Measurements from ENCODE around the gene NPAS1.

Gene NPAS1

DNA sequence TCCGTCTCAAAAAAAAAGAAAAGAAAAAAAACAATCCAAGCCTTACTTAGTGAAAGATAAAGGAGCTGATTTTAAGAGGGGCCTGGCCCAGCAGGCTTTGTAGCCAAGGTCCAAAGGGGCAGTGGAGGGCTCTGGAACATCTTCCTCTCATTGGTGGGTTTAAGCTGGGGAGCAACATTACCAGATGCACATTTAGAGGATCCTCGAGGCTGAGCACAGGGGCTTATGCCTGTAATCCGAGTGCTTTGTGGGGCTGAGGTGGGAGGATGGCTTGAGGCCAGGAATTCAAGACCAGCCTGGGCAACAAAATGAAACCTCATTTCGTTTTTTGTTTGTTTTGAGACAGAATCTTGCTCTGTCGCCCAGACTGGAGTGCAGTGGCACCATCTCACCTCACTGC is 36.8 kb downstream of the NPAS1 start:
- in situ Hi-C loops (cut with HindIII; ENCODE audit: low pct_ligation_motif_present, low sequenced_read_pairs), result no loop called here
- no peak for DNase-seq
- no peaks in the 10 kb centered on the region for H3K27me3 ChIP-seq (replicated peaks)
- no peak overlapping the region for H3K4me3 ChIP-seq (ENCODE audit: low read depth, low read length)
- H3K36me3 ChIP-seq (replicated peaks), result no peaks in the 10 kb centered on the region
- H3K27ac ChIP-seq, result no peak overlapping the region
- TF ChIP-seq, protein P1, sequence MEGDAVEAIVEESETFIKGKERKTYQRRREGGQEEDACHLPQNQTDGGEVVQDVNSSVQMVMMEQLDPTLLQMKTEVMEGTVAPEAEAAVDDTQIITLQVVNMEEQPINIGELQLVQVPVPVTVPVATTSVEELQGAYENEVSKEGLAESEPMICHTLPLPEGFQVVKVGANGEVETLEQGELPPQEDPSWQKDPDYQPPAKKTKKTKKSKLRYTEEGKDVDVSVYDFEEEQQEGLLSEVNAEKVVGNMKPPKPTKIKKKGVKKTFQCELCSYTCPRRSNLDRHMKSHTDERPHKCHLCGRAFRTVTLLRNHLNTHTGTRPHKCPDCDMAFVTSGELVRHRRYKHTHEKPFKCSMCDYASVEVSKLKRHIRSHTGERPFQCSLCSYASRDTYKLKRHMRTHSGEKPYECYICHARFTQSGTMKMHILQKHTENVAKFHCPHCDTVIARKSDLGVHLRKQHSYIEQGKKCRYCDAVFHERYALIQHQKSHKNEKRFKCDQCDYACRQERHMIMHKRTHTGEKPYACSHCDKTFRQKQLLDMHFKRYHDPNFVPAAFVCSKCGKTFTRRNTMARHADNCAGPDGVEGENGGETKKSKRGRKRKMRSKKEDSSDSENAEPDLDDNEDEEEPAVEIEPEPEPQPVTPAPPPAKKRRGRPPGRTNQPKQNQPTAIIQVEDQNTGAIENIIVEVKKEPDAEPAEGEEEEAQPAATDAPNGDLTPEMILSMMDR (IDR thresholded peaks at IDR 0.05; ENCODE audit: low read depth, low read length, missing control alignments), result no peak

- DNase-seq, result peak; percentile 56
- H3K36me3 ChIP-seq (replicated peaks), result no peaks in the 10 kb centered on the region
- TF ChIP-seq, protein P1 (IDR thresholded peaks at IDR 0.05; ENCODE audit: low read depth, low read length, missing control alignments), result no peak
- no peak overlapping the region for H3K4me3 ChIP-seq (ENCODE audit: low read depth, low read length)
- peak overlapping the region; percentile 30 for H3K27ac ChIP-seq
- in situ Hi-C loops (cut with HindIII; ENCODE audit: low pct_ligation_motif_present, low sequenced_read_pairs), result no loop called here
- H3K27me3 ChIP-seq (replicated peaks), result no peaks in the 10 kb centered on the region
Observed at GRCh38 chr19:47057328-47057727, 37.7 kb downstream of the NPAS1 start.

DNA sequence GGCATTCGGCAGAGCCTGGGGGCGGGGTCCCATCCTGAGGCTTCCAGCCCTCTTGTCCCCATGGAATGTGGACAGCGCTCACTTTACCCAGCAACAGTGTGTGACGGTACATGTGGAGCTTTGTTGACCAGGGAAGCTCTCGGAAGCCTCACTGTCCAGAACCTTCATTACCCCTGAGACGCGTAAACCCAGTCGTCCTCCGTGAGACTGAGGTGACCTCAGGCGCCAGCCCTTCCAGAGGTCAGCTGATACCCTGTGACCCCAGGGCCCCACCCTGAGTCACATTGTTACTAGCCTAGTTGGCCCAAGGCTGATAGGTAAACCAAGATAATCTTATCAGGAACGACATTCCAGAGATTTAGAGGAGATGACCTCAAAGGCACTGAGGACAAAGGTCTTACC is 39.0 kb downstream of the NPAS1 start:
- TF ChIP-seq, protein P1 (IDR thresholded peaks at IDR 0.05; ENCODE audit: low read depth, low read length, missing control alignments), result no peak
- in situ Hi-C loops (cut with HindIII; ENCODE audit: low pct_ligation_motif_present, low sequenced_read_pairs), result no loop called here
- Histone ChIP-seq H3K36me3 (replicated peaks) (no peaks in the 10 kb centered on the region), H3K4me3 (ENCODE audit: low read depth, low read length) (no peak overlapping the region), H3K27ac (no peak overlapping the region), H3K27me3 (replicated peaks) (no peaks in the 10 kb centered on the region)
- DNase-seq, result no peak

DNA sequence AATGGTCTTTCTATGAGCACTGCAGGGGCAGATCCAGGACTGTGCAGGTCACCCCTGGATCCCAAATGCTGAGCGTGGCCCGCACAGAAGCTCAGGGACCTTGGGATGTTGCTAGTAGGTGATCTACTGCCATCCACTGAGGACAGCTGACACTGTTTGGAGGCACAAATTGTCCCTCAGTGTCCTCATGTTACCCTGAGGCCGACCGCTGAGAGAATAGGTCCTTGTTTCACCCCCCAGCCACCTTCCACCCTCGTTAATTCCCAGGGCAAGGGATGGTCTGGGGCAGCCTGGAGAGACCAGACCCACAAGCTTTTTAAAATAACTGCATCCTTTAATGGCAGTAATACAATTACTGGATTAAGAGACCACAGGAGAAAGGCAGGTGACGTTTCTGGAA is 44.2 kb downstream of the NPAS1 start:
- H3K27me3 ChIP-seq (replicated peaks), result no peaks in the 10 kb centered on the region
- in situ Hi-C loops (cut with HindIII; ENCODE audit: low pct_ligation_motif_present, low sequenced_read_pairs), result no loop called here
- peaks cover 33% of the 10 kb centered on the region for H3K36me3 ChIP-seq (replicated peaks)
- H3K27ac ChIP-seq, result no peak overlapping the region
- TF ChIP-seq, protein P1 (IDR thresholded peaks at IDR 0.05; ENCODE audit: low read depth, low read length, missing control alignments), result no peak
- DNase-seq, result no peak
- H3K4me3 ChIP-seq (ENCODE audit: low read depth, low read length), result no peak overlapping the region

DNA sequence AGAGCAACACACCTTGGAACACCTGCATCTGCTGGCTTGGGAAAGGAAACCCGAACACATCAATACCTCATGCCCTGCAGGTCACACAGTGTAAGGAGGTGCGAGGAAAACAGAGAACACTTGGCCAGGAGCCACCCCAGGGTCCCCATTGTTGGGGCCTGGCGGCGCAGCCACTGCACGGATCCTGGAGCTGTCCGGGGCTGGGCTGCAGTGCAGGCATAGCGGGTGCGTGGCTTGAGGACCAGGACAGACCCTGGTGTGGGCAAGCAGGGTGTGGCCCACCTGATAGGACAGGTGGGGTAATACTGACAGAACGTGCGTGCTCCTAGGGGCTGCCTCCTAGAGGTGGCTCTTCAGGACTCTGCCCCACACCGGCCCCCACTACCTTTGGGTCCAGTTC is 45.6 kb downstream of the NPAS1 start:
- TF ChIP-seq, protein P1 (IDR thresholded peaks at IDR 0.05; ENCODE audit: low read depth, low read length, missing control alignments), result no peak
- Histone ChIP-seq H3K27me3 (replicated peaks) (no peaks in the 10 kb centered on the region), H3K36me3 (replicated peaks) (peaks cover 41% of the 10 kb centered on the region), H3K27ac (no peak overlapping the region), H3K4me3 (ENCODE audit: low read depth, low read length) (no peak overlapping the region)
- no peak for DNase-seq
- in situ Hi-C loops (cut with HindIII; ENCODE audit: low pct_ligation_motif_present, low sequenced_read_pairs), result no loop called here
